Bronchial epithelial cell (primary cell): ENCODE data around the gene MALL. TPM values are rescaled to one million over a fixed set of nuclear protein-coding genes. Genes with fewer than 3 reads are reported as not detected.
A peak's percentile ranks its signal among the peaks of the same experiment; 100 is the strongest.
"Not testable (repeated sequence)": the region's sequence is repeated elsewhere in the genome, so short reads cannot be mapped to it uniquely, and the experiment has no call there.

Experiments
- DNase-seq: peaks from one replicate; pipeline ENCODE4 v3.0.0-alpha.2; 2010; ENCODE audit warnings: low read depth
- FAIRE-seq: peaks from 2 replicates; lab custom pipeline; 2011; peaks lifted over from hg19 to GRCh38; lab: Jason Lieb, UNC
- H3K27me3 ChIP-seq: 2 replicates; pipeline ENCODE4 v1.5.1; 2011; ENCODE audit warnings: low read length; ENCODE audit not compliant: control insufficient read depth, insufficient read depth
- H3K36me3 ChIP-seq: 2 replicates; pipeline ENCODE4 v1.5.1; 2011; ENCODE audit warnings: low read length; ENCODE audit not compliant: control insufficient read depth, insufficient read depth
- H3K4me3 ChIP-seq: 2 replicates; pipeline ENCODE4 v1.5.1; 2011; ENCODE audit warnings: mild to moderate bottlenecking, low read depth, low read length, control low read depth
- total RNA-seq: library from RNA; depleted of rRNA; stranded (reverse); fragments of >200 nt; gene quantifications from 2 replicates; pipeline ENCODE4 v1.2.1, GENCODE V29; 2014

MALL gene
- total RNA-seq, 1 donor from 2014 or later: 33.7 TPM

DNA sequence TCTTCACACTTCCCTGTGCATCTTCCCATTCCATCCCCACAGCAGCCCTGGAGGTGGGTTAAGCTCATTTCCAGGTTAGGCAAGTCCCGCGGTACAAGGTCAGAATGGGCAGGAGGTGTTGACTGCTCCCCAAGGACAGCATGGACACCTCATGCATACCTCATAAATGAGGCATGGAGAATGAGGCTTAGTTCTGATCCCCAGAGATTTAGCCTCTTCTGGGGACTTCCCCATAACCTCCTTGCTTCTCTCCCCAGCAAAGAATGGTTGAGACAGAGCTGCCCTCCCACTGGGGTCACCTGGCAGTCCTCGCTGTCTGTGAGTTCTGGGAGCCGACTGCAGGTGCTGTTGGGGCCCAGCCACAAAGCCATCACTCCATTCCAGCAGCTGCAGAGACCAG, 68.4 kb downstream of the MALL start:
- not testable (repeated sequence) for H3K27me3 ChIP-seq, H3K36me3 ChIP-seq, DNase-seq, H3K4me3 ChIP-seq
- peak; percentile 99 for FAIRE-seq

DNA sequence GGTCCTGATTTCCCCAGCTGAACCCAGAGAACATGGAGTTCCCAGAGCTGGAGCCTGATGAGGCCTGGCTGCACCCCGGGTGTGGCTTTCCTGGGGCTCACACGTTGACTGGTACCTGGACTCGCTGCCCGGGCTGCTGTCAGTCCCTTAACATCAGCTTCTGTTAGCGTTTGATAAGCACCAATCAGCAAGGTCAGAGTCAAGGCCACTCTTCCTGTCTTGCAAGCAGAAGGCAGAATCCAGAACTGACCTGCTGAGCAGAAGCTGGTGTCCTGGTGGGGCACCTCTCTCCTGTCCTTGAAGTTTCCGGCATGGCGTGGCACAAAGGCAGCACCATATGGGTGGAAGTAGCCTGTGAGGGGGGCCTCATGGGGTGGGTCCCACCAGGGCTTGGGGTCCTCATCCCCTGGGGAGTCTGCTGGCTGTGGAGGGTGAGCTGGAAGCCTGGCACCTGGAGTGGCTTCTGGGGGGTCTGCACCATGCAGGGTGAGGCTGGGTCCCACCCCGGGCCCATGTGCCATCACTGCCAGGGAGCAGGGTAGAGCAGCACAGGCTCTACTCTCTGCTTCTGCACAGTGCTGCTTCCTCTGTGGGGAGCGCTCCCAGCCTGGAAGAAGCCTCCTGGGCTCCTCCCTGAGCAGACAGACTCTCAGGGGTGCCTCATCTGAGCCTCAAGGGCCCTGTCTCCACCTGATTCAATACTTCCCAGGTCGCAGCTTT, 73.5 kb downstream of the MALL start:
- DNase-seq, H3K27me3 ChIP-seq, H3K36me3 ChIP-seq, H3K4me3 ChIP-seq: not testable (repeated sequence)
- FAIRE-seq: peak; percentile 66

DNA sequence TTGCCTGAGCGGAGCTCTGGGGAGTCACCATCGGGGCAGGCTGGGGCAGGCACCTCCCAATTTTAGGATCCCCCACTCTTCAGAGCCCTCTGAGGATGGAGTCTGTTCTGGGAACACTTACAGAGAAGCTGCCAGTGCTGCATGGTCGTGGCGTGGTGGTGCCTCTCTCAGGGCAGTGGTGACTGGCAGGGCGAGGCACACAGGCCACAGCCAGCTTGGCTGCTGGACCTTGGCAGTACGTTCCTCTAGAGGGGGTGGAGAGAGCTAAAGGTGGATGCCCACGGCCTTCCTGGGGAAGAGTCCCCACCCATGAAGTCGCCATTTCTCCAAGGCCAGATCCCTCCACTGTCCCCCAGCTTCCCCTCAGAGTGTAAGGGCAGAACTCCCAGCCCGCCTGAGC, 78.3 kb downstream of the MALL start:
- not testable (repeated sequence) for H3K4me3 ChIP-seq, DNase-seq, H3K27me3 ChIP-seq, H3K36me3 ChIP-seq
- peak; percentile 32 for FAIRE-seq

DNA sequence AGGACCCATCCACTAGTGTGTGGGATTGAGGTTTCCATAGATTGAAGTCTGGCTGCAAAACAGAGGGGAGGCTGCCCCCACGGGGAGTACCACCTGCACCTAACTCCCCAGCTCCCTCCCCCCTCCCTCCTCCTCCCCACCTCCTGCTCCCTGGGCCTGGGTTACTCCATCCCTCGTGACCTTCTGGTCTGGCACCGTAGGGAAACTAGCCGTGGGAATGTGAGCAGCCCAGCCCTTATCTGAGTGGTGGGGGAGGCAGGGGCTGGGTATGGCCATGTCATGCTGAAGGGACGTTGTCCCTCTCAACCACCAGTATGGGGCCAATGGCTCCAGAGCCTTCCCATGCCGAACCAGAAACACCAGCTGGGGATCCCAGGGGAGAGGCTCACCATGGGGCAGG, 80.2 kb downstream of the MALL start:
- H3K27me3 ChIP-seq, FAIRE-seq, H3K36me3 ChIP-seq, DNase-seq, H3K4me3 ChIP-seq: not testable (repeated sequence)

DNA sequence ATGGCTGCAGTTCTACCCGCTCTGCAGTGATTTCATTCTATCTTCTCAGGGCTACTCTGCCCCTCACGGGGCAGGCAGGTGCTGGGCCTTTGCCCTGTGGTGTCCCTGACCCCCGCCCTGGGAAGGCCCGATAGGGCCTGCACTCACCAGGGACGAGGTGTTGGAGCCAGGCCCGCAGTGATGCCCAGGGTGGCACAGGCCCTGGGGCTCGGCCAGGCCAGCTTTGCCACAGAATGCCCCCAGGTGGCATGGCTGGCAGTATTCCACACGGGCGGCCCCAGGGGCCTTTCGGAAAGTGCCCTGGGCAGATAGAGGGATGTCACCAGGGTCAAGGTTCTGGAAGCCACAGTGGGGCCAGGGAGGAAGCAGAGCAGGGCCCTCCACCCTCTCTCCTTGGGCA, 80.7 kb downstream of the MALL start:
- FAIRE-seq, H3K36me3 ChIP-seq, DNase-seq: not testable (repeated sequence)

More for the DNA sequence above, 80.7 kb downstream of the MALL start:
- not testable (repeated sequence) for H3K4me3 ChIP-seq, H3K27me3 ChIP-seq

Other genes starting within 250 kb of the MALL start
- 1.3 TPM in 1 of 2 replicates, not detected in the other for gene LIMS3, start 217.1 kb downstream of the MALL start, total RNA-seq
- 1.6 and 2.4 TPM in 2 replicates for gene NPHP1, start 89.2 kb upstream of the MALL start, total RNA-seq
- gene MTLN, start 96.7 kb upstream of the MALL start, total RNA-seq: 43.7 and 99.5 TPM in 2 replicates